ENCODE measurements around the gene PRKCZ. TPM values are rescaled to one million over a fixed set of nuclear protein-coding genes. Genes with fewer than 3 reads are reported as not detected.
A peak's percentile ranks its signal among the peaks of the same experiment; 100 is the strongest.

Gene PRKCZ
- total RNA-seq, 2 donors from 2014 or later, result 12.4 to 20.7 TPM

GRCh38 chr1:2233997-2234761, 184.0 kb downstream of the PRKCZ start:
- intact Hi-C loops (cut with DNase I), result loop anchor here (5.0 to 10.0 kb wide), 2 partner anchors 68 to 71 kb away; no protein-coding TSS in a partner anchor
- DNase-seq (peak; percentile 95), ATAC-seq (peak; percentile 57 to 80)

GRCh38 chr1:2234762-2235113, 184.5 kb downstream of the PRKCZ start:
- intact Hi-C loops (cut with DNase I), result loop anchor here (5.0 to 10.0 kb wide), 2 partner anchors 68 to 70 kb away; no protein-coding TSS in a partner anchor
- ATAC-seq, result peak in 1 of 2 donors; percentile 5
- DNase-seq, result no peak

Other genes starting within 250 kb of the PRKCZ start
- 100 to 1,000 TPM; 188 to 206 TPM for gene GNB1, start 159.3 kb upstream of the PRKCZ start, total RNA-seq
- gene CALML6, start 135.2 kb upstream of the PRKCZ start, total RNA-seq, result under 1 TPM in 1 of 2 donors, not detected in 1; 0.21 TPM
- gene TMEM52, start 131.1 kb upstream of the PRKCZ start, total RNA-seq, result under 1 TPM; 0.68 to 0.82 TPM
- not detected for gene CFAP74, start 46.6 kb upstream of the PRKCZ start, total RNA-seq
- under 1 TPM in 1 of 2 donors, not detected in 1; 0.29 TPM for gene GABRD, start 31.1 kb upstream of the PRKCZ start, total RNA-seq
- 10 to 100 TPM; 35.4 to 41.4 TPM for gene FAAP20, start 144.4 kb downstream of the PRKCZ start, total RNA-seq
- 10 to 100 TPM; 47.1 to 66.9 TPM for gene SKI, start 177.9 kb downstream of the PRKCZ start, total RNA-seq

All from left cardiac atrium (tissue), 4 donors.